Hepatocyte (in vitro differentiated cells): ENCODE data around the gene SLX9. TPM values are rescaled to one million over a fixed set of nuclear protein-coding genes. Genes with fewer than 3 reads are reported as not detected.

Experiments
- DNase-seq: peaks from one replicate; pipeline ENCODE4 v3.0.0-alpha.2; 2016; ENCODE audit warnings: low spot score
- H2AFZ ChIP-seq: fragments of 200-600 bp; sonication (generic); 2 replicates; pipeline ENCODE4 v1.6.0; 2016; ENCODE audit warnings: antibody characterized with exemption, mild to moderate bottlenecking
- H3K27ac ChIP-seq: fragments of 200-600 bp; sonication (generic); 2 replicates; pipeline ENCODE4 v1.5.1; 2016; ENCODE audit warnings: mild to moderate bottlenecking
- H3K27me3 ChIP-seq: fragments of 200-600 bp; sonication (generic); 2 replicates; pipeline ENCODE4 v1.6.1; 2016
- H3K36me3 ChIP-seq: fragments of 200-600 bp; sonication (generic); replicated peaks from 2 replicates; pipeline ENCODE4 v1.5.1; 2016; ENCODE audit warnings: low read depth; ENCODE audit not compliant: insufficient read depth
- H3K4me1 ChIP-seq: fragments of 200-600 bp; sonication (generic); 2 replicates; pipeline ENCODE4 v1.5.1; 2016; ENCODE audit warnings: mild to moderate bottlenecking, moderate library complexity; ENCODE audit not compliant: insufficient read depth
- H3K4me2 ChIP-seq: fragments of 200-600 bp; sonication (generic); 2 replicates; pipeline ENCODE4 v1.6.0; 2016
- H3K4me3 ChIP-seq: fragments of 200-600 bp; sonication (generic); 2 replicates; pipeline ENCODE4 v1.5.1; 2016; ENCODE audit warnings: mild to moderate bottlenecking
- H3K79me2 ChIP-seq: fragments of 200-600 bp; sonication (generic); 2 replicates; pipeline ENCODE4 v1.6.0; 2017; ENCODE audit warnings: mild to moderate bottlenecking
- H3K9me2 ChIP-seq: fragments of 200-600 bp; sonication (generic); replicated peaks from 2 replicates; pipeline ENCODE4 v1.6.0; 2017; ENCODE audit warnings: mild to moderate bottlenecking; ENCODE audit not compliant: insufficient read depth
- H3K9me3 ChIP-seq: fragments of 200-600 bp; sonication (generic); 2 replicates; pipeline ENCODE4 v1.5.1; 2016; ENCODE audit warnings: low read depth, mild to moderate bottlenecking
- H4K20me1 ChIP-seq: fragments of 200-600 bp; sonication (generic); 2 replicates; pipeline ENCODE4 v1.6.0; 2016; ENCODE audit warnings: mild to moderate bottlenecking; ENCODE audit not compliant: insufficient read depth, poor library complexity, severe bottlenecking
- CTCF ChIP-seq: fragments of 200-600 bp; sonication (generic); IDR thresholded peaks from 2 replicates; pipeline ENCODE4 v1.5.1; 2016; ENCODE audit warnings: antibody characterized with exemption, mild to moderate bottlenecking; ENCODE audit not compliant: poor library complexity
- EZH2 ChIP-seq: fragments of 200-600 bp; sonication (generic); IDR thresholded peaks from 2 replicates; pipeline ENCODE4 v1.6.1; 2016; ENCODE audit warnings: antibody characterized with exemption, mild to moderate bottlenecking, borderline replicate concordance
- EZH2phosphoT487 ChIP-seq: fragments of 200-600 bp; sonication (generic); IDR thresholded peaks from one replicate; pipeline ENCODE4 v1.6.1; 2018; ENCODE audit warnings: antibody characterized with exemption, mild to moderate bottlenecking, low read depth, moderate library complexity; ENCODE audit not compliant: unreplicated experiment, severe bottlenecking
- WGBS: methylation state at CpG from one replicate; pipeline ENCODE4 v1.1.6; 2016; ENCODE audit warnings: low lambda C conversion rate; ENCODE audit errors: missing lambda C conversion rate; 5-methylcytosine and 5-hydroxymethylcytosine counted together
- polyA plus RNA-seq: library from polyadenylated mRNA; unstranded; fragments of >200 nt; fragmentation: Nextera tagmentation; extraction: Ambion mirVana; gene quantifications from 2 replicates; pipeline ENCODE4 v1.2.1, GENCODE V29; 2016
- total RNA-seq: library from RNA; depleted of rRNA; stranded (reverse); fragments of >200 nt; gene quantifications from 2 replicates; pipeline ENCODE4 v1.2.3, GENCODE V29; 2014

Gene SLX9
- total and polyA plus RNA-seq, 2 experiments from 2014 or later, result 16.3 to 33.2 TPM

- H3K36me3 ChIP-seq, result no peaks in the 10 kb centered on the region
- peaks cover 34% of the 10 kb centered on the region for H3K4me1 ChIP-seq
- peak overlapping the region; percentile 59 for H3K4me2 ChIP-seq
- H3K27me3 ChIP-seq, result no peaks in the 10 kb centered on the region
- no peaks in the 10 kb centered on the region for H3K9me2 ChIP-seq
- no peak for TF ChIP-seq EZH2phosphoT487
- TF ChIP-seq EZH2, result no peak
- peak; percentile 26 for TF ChIP-seq CTCF
- H3K9me3 ChIP-seq, result no peaks in the 10 kb centered on the region
- H3K4me3 ChIP-seq, result no peak overlapping the region
- H2AFZ ChIP-seq, result no peak overlapping the region
- no peaks in the 10 kb centered on the region for H3K79me2 ChIP-seq
- H4K20me1 ChIP-seq, result no peaks in the 10 kb centered on the region
- WGBS, result 67% methylated on average over 19 of the region's 19 CpGs
- peak overlapping the region; percentile 95 for H3K27ac ChIP-seq
- peak; percentile 77 for DNase-seq
These were observed 73.5 kb downstream of the SLX9 start for GRCh38 chr21:45013260-45013841.

- Histone ChIP-seq H3K79me2 (no peaks in the 10 kb centered on the region), H3K27ac (peak overlapping the region; percentile 95), H3K9me3 (no peaks in the 10 kb centered on the region), H3K27me3 (no peaks in the 10 kb centered on the region), H3K4me1 (peaks cover 36% of the 10 kb centered on the region), H3K9me2 (no peaks in the 10 kb centered on the region), H3K36me3 (no peaks in the 10 kb centered on the region), H2AFZ (no peak overlapping the region), H3K4me3 (no peak overlapping the region), H4K20me1 (no peaks in the 10 kb centered on the region), H3K4me2 (no peak overlapping the region)
- 91% methylated on average over 13 of the region's 14 CpGs for WGBS
- TF ChIP-seq EZH2 (no peak), EZH2phosphoT487 (no peak), CTCF (no peak)
- DNase-seq, result no peak
These were observed 75.1 kb downstream of the SLX9 start for GRCh38 chr21:45014747-45015468.

GRCh38 chr21:45015469-45015860, 75.6 kb downstream of the SLX9 start:
- Histone ChIP-seq H3K36me3 (no peaks in the 10 kb centered on the region), H2AFZ (no peak overlapping the region), H3K9me2 (no peaks in the 10 kb centered on the region), H3K27me3 (no peaks in the 10 kb centered on the region), H3K4me1 (peaks cover 36% of the 10 kb centered on the region), H3K9me3 (no peaks in the 10 kb centered on the region), H4K20me1 (no peaks in the 10 kb centered on the region), H3K4me3 (no peak overlapping the region), H3K4me2 (no peak overlapping the region), H3K27ac (no peak overlapping the region), H3K79me2 (no peaks in the 10 kb centered on the region)
- TF ChIP-seq EZH2, result no peak
- no peak for TF ChIP-seq CTCF
- no peak for TF ChIP-seq EZH2phosphoT487
- no peak for DNase-seq
- 89% methylated on average over 11 of the region's 11 CpGs for WGBS
